GOT3 (cell line): ENCODE data around the gene AFAP1L2.
A peak's percentile ranks its signal among the peaks of the same experiment; 100 is the strongest.

Experiments used
- DNase-seq: peaks from one replicate; lab custom pipeline; 2025; ENCODE audit warnings: mixed read lengths; lab: John Stamatoyannopoulos, UW

Gene AFAP1L2

GRCh38 chr10:114288424-114289095, 115.7 kb downstream of the AFAP1L2 start:
- DNase-seq: no peak

GRCh38 chr10:114286921-114287320, 117.4 kb downstream of the AFAP1L2 start:
- DNase-seq: no peak

GRCh38 chr10:114285961-114286441, 118.3 kb downstream of the AFAP1L2 start:
- no peak for DNase-seq

GRCh38 chr10:114284346-114285071, 119.8 kb downstream of the AFAP1L2 start:
- no peak for DNase-seq

GRCh38 chr10:114283535-114284234, 120.6 kb downstream of the AFAP1L2 start:
- no peak for DNase-seq

- DNase-seq: no peak
Observed at GRCh38 chr10:114283091-114283490, 121.2 kb downstream of the AFAP1L2 start.

- no peak for DNase-seq
Observed at GRCh38 chr10:114282526-114282925, 121.8 kb downstream of the AFAP1L2 start.

GRCh38 chr10:114281461-114281860, 122.8 kb downstream of the AFAP1L2 start:
- no peak for DNase-seq

- no peak for DNase-seq
Observed at GRCh38 chr10:114281006-114281405, 123.3 kb downstream of the AFAP1L2 start.

GRCh38 chr10:114279901-114280644, 124.2 kb downstream of the AFAP1L2 start:
- DNase-seq: no peak

GRCh38 chr10:114279289-114279688, 125.0 kb downstream of the AFAP1L2 start:
- no peak for DNase-seq

GRCh38 chr10:114278884-114279191, 125.5 kb downstream of the AFAP1L2 start:
- DNase-seq: no peak

GRCh38 chr10:114278140-114278883, 126.0 kb downstream of the AFAP1L2 start:
- no peak for DNase-seq

- DNase-seq: no peak
Observed at GRCh38 chr10:114276671-114277070, 127.6 kb downstream of the AFAP1L2 start.

- DNase-seq: no peak
Observed at GRCh38 chr10:114276066-114276465, 128.2 kb downstream of the AFAP1L2 start.

GRCh38 chr10:114274616-114275453, 129.5 kb downstream of the AFAP1L2 start:
- DNase-seq: no peak

- DNase-seq: no peak
Observed at GRCh38 chr10:114273910-114274309, 130.4 kb downstream of the AFAP1L2 start.

GRCh38 chr10:114272696-114273095, 131.6 kb downstream of the AFAP1L2 start:
- no peak for DNase-seq

- peak; percentile 32 for DNase-seq
Observed at GRCh38 chr10:114271779-114272167, 132.5 kb downstream of the AFAP1L2 start.

- DNase-seq: no peak
Observed at GRCh38 chr10:114271075-114271778, 133.1 kb downstream of the AFAP1L2 start.
